T-cell (primary cell): ENCODE data around the gene GTF3C1. TPM values are rescaled to one million over a fixed set of nuclear protein-coding genes. Genes with fewer than 3 reads are reported as not detected.

Experiments used
- ATAC-seq, 4 experiments: fragments of 200-7000 bp in 3 of 4; fragments of 150-1000 bp in 1 of 4; cut with Tn5 transposase; replicated peaks in 1 of 4; 1 replicate in 3 of 4; 2 replicates in 1 of 4; pipeline ENCODE4 v1.10.0; 2021; ENCODE audit warnings: moderate library complexity in 3 of 4, mild to moderate bottlenecking in 2 of 4, moderate number of reproducible peaks in 1 of 4
- CTCF ChIA-PET, 2 donors: fragments of 300-600 bp; sonication (Branson Sonifier 250); formaldehyde crosslinking; loops; one replicate each; lab custom pipeline; 2022; ENCODE audit warnings: antibody characterized with exemption in 2 of 2; lab: Charles Lee
- POLR2A ChIA-PET, 2 donors: fragments of 300-600 bp; sonication (Branson Sonifier 250); formaldehyde crosslinking; loops; one replicate each; lab custom pipeline; 2022; ENCODE audit warnings: antibody characterized with exemption in 2 of 2; lab: Charles Lee
- DNase-seq, 35 experiments: peaks; one replicate each; pipeline versions ENCODE4 v3.0.0 to v3.0.0-alpha.2; 2013 to 2023
- H3K27ac ChIP-seq: one replicate; pipeline ENCODE4 v1.5.1; 2013; ENCODE audit warnings: low read length
- H3K27me3 ChIP-seq, 2 experiments: replicated peaks in 1 of 2; 1 replicate in 1 of 2; 2 replicates in 1 of 2; pipeline versions ENCODE4 v1.6.1 to v1.7.0; 2013; ENCODE audit warnings: low read length in 1 of 2, mixed read lengths in 1 of 2; ENCODE audit not compliant: control insufficient read depth in 2 of 2, insufficient read depth in 2 of 2; ENCODE audit errors: extremely low read depth in 1 of 2
- H3K36me3 ChIP-seq, 2 donors: 1 replicate in 1 of 2; 2 replicates in 1 of 2; pipeline versions ENCODE4 v1.6.1 to v1.7.0; 2013; ENCODE audit warnings: low read length in 1 of 2; ENCODE audit not compliant: control insufficient read depth in 2 of 2, insufficient read depth in 1 of 2; ENCODE audit errors: extremely low read depth in 1 of 2
- H3K4me1 ChIP-seq, 2 experiments: 1 replicate in 1 of 2; 2 replicates in 1 of 2; pipeline versions ENCODE4 v1.6.1 to v1.7.0; 2013; ENCODE audit warnings: low read length in 2 of 2, mixed read lengths in 1 of 2; ENCODE audit not compliant: insufficient read depth in 2 of 2, control insufficient read depth in 1 of 2; ENCODE audit errors: extremely low read depth in 1 of 2
- H3K4me3 ChIP-seq, 2 donors: 1 replicate in 1 of 2; 2 replicates in 1 of 2; pipeline versions ENCODE4 v1.5.1 to v1.7.0; 2013; ENCODE audit warnings: mild to moderate bottlenecking in 2 of 2, low read length in 1 of 2, moderate library complexity in 1 of 2; ENCODE audit not compliant: control insufficient read depth in 1 of 2; ENCODE audit errors: extremely low read depth in 1 of 2
- H3K9me3 ChIP-seq: 2 replicates; pipeline ENCODE4 v1.7.0; 2013
- H3K27ac Mint-ChIP-seq, 2 donors: one replicate each; pipeline ENCODE4 v1.8.0; 2020 to 2021; ENCODE audit warnings: mild to moderate bottlenecking in 2 of 2, mixed read lengths in 2 of 2
- H3K27me3 Mint-ChIP-seq, 2 donors: one replicate each; pipeline ENCODE4 v1.8.0; 2021 to 2022; ENCODE audit warnings: mixed read lengths in 2 of 2
- H3K36me3 Mint-ChIP-seq: one replicate; pipeline ENCODE4 v1.8.0; 2021; ENCODE audit warnings: mixed read lengths
- H3K4me1 Mint-ChIP-seq, 3 donors: one replicate each; pipeline ENCODE4 v1.8.0; 2020 to 2022; ENCODE audit warnings: mixed read lengths in 3 of 3, mild to moderate bottlenecking in 1 of 3
- H3K4me3 Mint-ChIP-seq, 3 donors: one replicate each; pipeline ENCODE4 v1.8.0; 2020 to 2022; ENCODE audit warnings: mild to moderate bottlenecking in 3 of 3, mixed read lengths in 3 of 3, moderate library complexity in 3 of 3
- H3K9me3 Mint-ChIP-seq, 3 donors: one replicate each; pipeline ENCODE4 v1.8.0; 2020 to 2022; ENCODE audit warnings: mixed read lengths in 3 of 3
- WGBS: methylation state at CpG from one replicate; pipeline ENCODE4 v1.1.5; 2013; ENCODE audit warnings: missing lambda C conversion rate; ENCODE audit not compliant: insufficient coverage; 5-methylcytosine and 5-hydroxymethylcytosine counted together
- total RNA-seq, 35 experiments: library from RNA in 6 of 35; stranded (reverse) in 6 of 35; fragments of 120-200 nt in 1 of 35; gene quantifications; one replicate each; pipeline versions ENCODE4 v1.2.1 to v1.2.4 and lab custom pipeline; 2013 to 2026

The GTF3C1 gene
- total RNA-seq, 5 donors from 2014 or later (not counting 1 experiment from before 2014, with no cell fraction given): 60.3 to 72.8 (median 61.4) TPM

DNA sequence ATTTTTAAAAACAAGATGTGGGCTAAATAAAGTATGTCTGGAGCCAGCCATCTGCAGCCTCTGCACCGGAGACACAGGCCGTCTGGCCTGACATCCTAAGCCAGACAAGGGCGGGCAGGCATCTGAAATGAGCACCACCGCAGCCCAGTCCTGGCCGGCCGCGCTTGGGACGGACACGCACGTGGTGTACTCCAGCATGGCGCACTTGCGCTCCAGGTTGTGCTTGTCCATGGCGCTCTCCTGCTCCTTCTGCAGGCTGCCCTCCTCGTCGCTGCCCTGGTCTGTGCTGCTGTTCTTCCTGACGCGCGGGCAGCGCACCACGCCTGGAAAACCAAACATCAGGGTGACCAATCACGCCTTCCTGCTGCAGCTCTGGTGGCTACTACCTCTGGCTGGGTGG lies 60.3 kb downstream of the GTF3C1 start:
- DNase-seq: no peak
- Histone ChIP-seq H3K9me3 (no peaks in the 10 kb centered on the region), H3K4me3 (no peak overlapping the region), H3K4me1 (peaks cover 0 to 7% of the 10 kb centered on the region in 2 experiments), H3K36me3 (peaks cover 7 to 91% of the 10 kb centered on the region in 2 donors), H3K27ac (no peak overlapping the region), H3K27me3 (no peaks in the 10 kb centered on the region)
- H3K4me1 Mint-ChIP-seq: peaks cover 2 to 4% (median 3%) of the 10 kb centered on the region in 3 donors
- ChIA-PET POLR2A (no interaction called here), CTCF (no interaction called here)
- H3K36me3 Mint-ChIP-seq: peaks cover 75% of the 10 kb centered on the region
- H3K9me3 Mint-ChIP-seq: no peaks in the 10 kb centered on the region
- 99% methylated on average over 18 of the region's 21 CpGs for WGBS
- ATAC-seq: no peak
- H3K27me3 Mint-ChIP-seq: no peaks in the 10 kb centered on the region
- H3K27ac Mint-ChIP-seq: no peak overlapping the region
- no peak overlapping the region for H3K4me3 Mint-ChIP-seq

DNA sequence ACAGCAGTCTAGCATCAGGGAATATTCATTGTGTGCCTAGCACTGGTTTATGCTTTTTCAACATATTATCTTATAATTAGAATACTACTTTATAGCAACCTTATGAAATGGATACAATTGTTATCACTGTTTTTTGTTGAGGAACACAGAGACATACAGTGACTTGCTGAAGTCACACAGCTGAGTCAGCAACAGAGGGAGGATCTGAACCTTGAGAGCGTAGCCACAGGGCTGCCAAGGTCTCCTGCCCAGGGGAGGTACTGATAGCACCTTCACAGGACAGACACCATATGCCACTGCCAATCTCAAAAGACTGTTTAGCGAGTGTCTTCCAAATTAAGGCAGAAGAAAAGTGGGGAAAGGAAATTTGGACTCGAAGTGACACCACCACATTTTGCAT lies 63.0 kb downstream of the GTF3C1 start:
- Mint-ChIP-seq H3K4me1 (peaks cover 2 to 4% (median 2%) of the 10 kb centered on the region in 3 donors), H3K27me3 (no peaks in the 10 kb centered on the region), H3K4me3 (no peak overlapping the region), H3K36me3 (peaks cover 79% of the 10 kb centered on the region), H3K9me3 (no peaks in the 10 kb centered on the region), H3K27ac (no peak overlapping the region)
- ChIA-PET CTCF (no interaction called here), POLR2A (no interaction called here)
- Histone ChIP-seq H3K4me3 (no peak overlapping the region), H3K9me3 (no peaks in the 10 kb centered on the region), H3K27me3 (no peaks in the 10 kb centered on the region), H3K27ac (no peak overlapping the region), H3K36me3 (peaks cover 5 to 98% of the 10 kb centered on the region in 2 donors), H3K4me1 (peaks cover 0 to 7% of the 10 kb centered on the region in 2 experiments)
- DNase-seq (no peak), ATAC-seq (no peak)
- WGBS: 90% methylated on average over 2 of the region's 3 CpGs

DNA sequence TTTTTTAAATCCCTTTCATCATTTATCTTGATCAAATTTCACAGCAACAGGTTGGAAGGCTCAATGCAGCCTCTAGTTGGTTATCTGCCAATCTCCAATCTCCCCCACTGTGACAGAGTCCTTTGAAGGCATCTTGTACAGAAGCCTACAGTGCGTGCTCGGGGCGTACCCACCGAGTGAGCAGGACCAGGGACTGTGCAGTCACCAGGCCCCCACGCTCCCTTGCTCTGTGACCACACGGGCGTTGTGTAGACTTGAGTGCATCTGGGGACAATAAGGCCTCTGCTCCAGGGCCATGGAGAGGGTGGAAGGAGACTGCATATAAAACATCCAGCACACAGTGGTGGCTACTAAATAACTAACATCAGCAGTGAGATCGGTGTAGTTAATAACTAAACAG lies 63.4 kb downstream of the GTF3C1 start:
- no peak overlapping the region for H3K4me3 Mint-ChIP-seq
- Histone ChIP-seq H3K4me1 (peaks cover 0 to 3% of the 10 kb centered on the region in 2 experiments), H3K27me3 (no peaks in the 10 kb centered on the region), H3K4me3 (no peak overlapping the region), H3K27ac (no peak overlapping the region), H3K9me3 (no peaks in the 10 kb centered on the region), H3K36me3 (peaks cover 5 to 98% of the 10 kb centered on the region in 2 donors)
- DNase-seq: no peak
- no peak for ATAC-seq
- no peaks in the 10 kb centered on the region for H3K27me3 Mint-ChIP-seq
- CTCF ChIA-PET: no interaction called here
- peaks cover 79% of the 10 kb centered on the region for H3K36me3 Mint-ChIP-seq
- 75% methylated on average over 5 of the region's 8 CpGs for WGBS
- H3K9me3 Mint-ChIP-seq: no peaks in the 10 kb centered on the region
- POLR2A ChIA-PET: no interaction called here
- H3K4me1 Mint-ChIP-seq: peaks cover 0 to 4% (median 2%) of the 10 kb centered on the region in 3 donors
- H3K27ac Mint-ChIP-seq: no peak overlapping the region

DNA sequence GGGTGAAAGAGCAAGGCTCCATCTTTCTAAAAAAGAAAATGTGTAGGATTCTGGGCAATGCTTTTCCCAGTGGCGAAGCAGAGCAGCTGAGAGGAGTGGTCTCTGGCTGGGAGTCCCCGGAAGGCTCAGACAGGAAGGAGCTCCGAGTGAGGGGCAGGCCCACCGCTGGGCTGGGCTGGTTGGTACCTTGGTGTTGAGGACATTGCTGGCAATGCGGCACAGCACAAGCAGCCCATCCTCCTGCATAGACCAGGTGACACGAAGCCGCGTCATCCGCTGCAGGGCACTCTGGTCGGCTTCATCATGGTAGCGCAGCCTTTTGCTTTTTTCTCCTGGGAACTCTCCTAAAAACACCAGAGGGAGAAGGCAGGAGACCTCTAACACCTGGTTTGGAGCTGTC lies 63.9 kb downstream of the GTF3C1 start:
- no peaks in the 10 kb centered on the region for H3K27me3 ChIP-seq
- H3K4me1 ChIP-seq: no peaks in the 10 kb centered on the region
- Mint-ChIP-seq H3K36me3 (peaks cover 79% of the 10 kb centered on the region), H3K27ac (no peak overlapping the region), H3K4me1 (peaks cover 0 to 4% (median 2%) of the 10 kb centered on the region in 3 donors), H3K4me3 (no peak overlapping the region), H3K9me3 (no peaks in the 10 kb centered on the region), H3K27me3 (no peaks in the 10 kb centered on the region)
- 88% methylated on average over 3 of the region's 11 CpGs for WGBS
- ChIA-PET POLR2A (no interaction called here), CTCF (interaction anchor here in 1 of 2 donors (0.8 kb wide), 1 partner anchor 571 kb away, joined by 3 read pairs; no protein-coding TSS in a partner anchor)
- H3K27ac ChIP-seq: no peak overlapping the region
- peaks cover 5 to 98% of the 10 kb centered on the region in 2 donors for H3K36me3 ChIP-seq
- ATAC-seq: no peak
- no peaks in the 10 kb centered on the region for H3K9me3 ChIP-seq
- DNase-seq: no peak
- no peak overlapping the region for H3K4me3 ChIP-seq

DNA sequence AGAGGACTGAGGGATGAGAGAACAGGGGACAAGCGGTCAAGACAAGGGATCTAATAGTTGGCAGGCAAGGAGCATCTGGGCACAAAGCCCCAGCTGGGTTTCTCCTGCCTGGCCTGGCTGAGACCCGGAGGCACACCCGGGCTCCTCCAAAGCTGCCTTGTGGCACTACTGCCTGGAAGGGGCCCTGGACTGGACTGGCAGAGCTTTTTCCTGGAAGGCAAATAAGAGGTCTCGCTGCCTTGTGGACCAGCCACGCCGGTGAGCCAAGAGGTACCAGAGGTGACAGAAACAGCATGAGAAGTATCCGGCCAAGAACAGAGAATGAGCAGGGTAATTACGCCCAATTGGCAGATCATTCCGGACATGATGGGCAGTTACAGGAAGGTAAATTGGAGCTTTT lies 64.6 kb downstream of the GTF3C1 start:
- H3K27me3 Mint-ChIP-seq: no peaks in the 10 kb centered on the region

DNA sequence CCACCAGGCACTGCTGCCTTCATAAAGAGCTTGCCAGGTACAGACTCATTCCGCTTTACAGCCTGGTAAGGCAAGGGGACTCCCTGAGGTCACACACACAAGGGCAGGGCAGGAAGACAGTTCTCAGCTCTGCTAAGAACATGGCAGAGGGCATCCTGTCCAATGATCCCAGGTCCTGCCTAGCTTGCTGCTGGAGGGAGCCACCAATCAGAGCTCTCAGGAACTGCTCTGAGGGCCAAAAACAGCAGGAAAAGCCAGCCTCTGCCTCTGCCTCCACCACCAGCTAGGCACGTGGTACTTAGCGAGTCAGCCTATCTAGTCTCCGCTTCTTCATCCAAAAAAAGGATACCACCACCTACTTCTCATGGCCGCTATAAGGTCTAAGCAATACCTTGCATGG lies 66.1 kb downstream of the GTF3C1 start:
- Mint-ChIP-seq H3K4me3 (no peak overlapping the region), H3K27ac (no peak overlapping the region), H3K27me3 (no peaks in the 10 kb centered on the region), H3K36me3 (peaks cover 76% of the 10 kb centered on the region), H3K9me3 (no peaks in the 10 kb centered on the region), H3K4me1 (peaks cover 0 to 4% (median 2%) of the 10 kb centered on the region in 3 donors)
- WGBS: 100% methylated on average over 5 of the region's 5 CpGs
- ChIA-PET CTCF (no interaction called here), POLR2A (no interaction called here)
- no peak for ATAC-seq
- Histone ChIP-seq H3K4me3 (no peak overlapping the region), H3K4me1 (no peaks in the 10 kb centered on the region), H3K27me3 (no peaks in the 10 kb centered on the region), H3K36me3 (peaks cover 9 to 89% of the 10 kb centered on the region in 2 donors), H3K27ac (no peak overlapping the region), H3K9me3 (no peaks in the 10 kb centered on the region)
- no peak for DNase-seq

More for the DNA sequence above, 64.6 kb downstream of the GTF3C1 start:
- no peak for ATAC-seq
- 98% methylated on average over 8 of the region's 9 CpGs for WGBS
- Mint-ChIP-seq H3K36me3 (peaks cover 84% of the 10 kb centered on the region), H3K4me3 (no peak overlapping the region), H3K4me1 (peaks cover 0 to 4% (median 2%) of the 10 kb centered on the region in 3 donors), H3K27ac (no peak overlapping the region), H3K9me3 (no peaks in the 10 kb centered on the region)
- Histone ChIP-seq H3K36me3 (peaks cover 9 to 98% of the 10 kb centered on the region in 2 donors), H3K27ac (no peak overlapping the region), H3K27me3 (no peaks in the 10 kb centered on the region), H3K9me3 (no peaks in the 10 kb centered on the region), H3K4me1 (no peaks in the 10 kb centered on the region), H3K4me3 (no peak overlapping the region)
- ChIA-PET POLR2A (no interaction called here), CTCF (interaction anchor here in 1 of 2 donors (0.8 kb wide), 1 partner anchor 572 kb away, joined by 3 read pairs; no protein-coding TSS in a partner anchor)
- DNase-seq: no peak

DNA sequence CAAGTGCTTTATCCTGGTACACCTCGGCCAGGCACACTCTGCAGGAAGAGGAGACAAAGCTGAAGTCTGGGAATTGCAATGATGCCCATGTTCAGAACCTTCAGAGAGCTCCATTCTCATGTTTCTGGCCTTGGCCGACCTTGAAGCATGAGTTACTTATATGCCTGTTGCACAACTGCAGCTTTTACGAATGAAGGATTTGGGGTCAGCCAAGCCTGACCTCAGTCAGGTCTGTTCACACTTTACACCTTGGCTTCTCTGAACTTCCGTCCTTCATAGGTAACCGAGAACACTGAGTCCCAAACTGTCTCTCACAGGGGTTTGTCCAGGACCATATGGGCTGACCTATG lies 66.7 kb downstream of the GTF3C1 start:
- CTCF ChIA-PET: no interaction called here
- POLR2A ChIA-PET: no interaction called here
- Mint-ChIP-seq H3K27me3 (no peaks in the 10 kb centered on the region), H3K4me1 (peaks cover 0 to 4% (median 2%) of the 10 kb centered on the region in 3 donors), H3K27ac (no peak overlapping the region), H3K9me3 (no peaks in the 10 kb centered on the region), H3K4me3 (no peak overlapping the region), H3K36me3 (peaks cover 76% of the 10 kb centered on the region)
- 92% methylated on average over 4 of the region's 5 CpGs for WGBS
- ATAC-seq (no peak), DNase-seq (no peak)
- Histone ChIP-seq H3K36me3 (peaks cover 9 to 89% of the 10 kb centered on the region in 2 donors), H3K27me3 (no peaks in the 10 kb centered on the region), H3K4me3 (no peak overlapping the region), H3K27ac (no peak overlapping the region), H3K4me1 (no peaks in the 10 kb centered on the region), H3K9me3 (no peaks in the 10 kb centered on the region)
